HEK293T (cell line): ENCODE measurements around the gene C2CD3.

ENCODE experiments used
- CTCF ChIA-PET: fragments of 350-600 bp; formaldehyde crosslinking; extraction: SDS; loops from one replicate; lab custom pipeline; 2021; ENCODE audit warnings: antibody characterized with exemption, inconsistent platforms; lab: Yijun Ruan, JAX
- POLR2A ChIA-PET: fragments of 350-600 bp; formaldehyde crosslinking; extraction: SDS; loops from one replicate; lab custom pipeline; 2020; ENCODE audit warnings: antibody characterized with exemption, inconsistent platforms; lab: Yijun Ruan, JAX
- DNase-seq: peaks from one replicate; pipeline ENCODE4 v3.0.0; 2012; ENCODE audit warnings: mixed read lengths; ENCODE audit errors: extremely low spot score
- ARNT ChIP-seq: fragments of 450-650 bp; IDR thresholded peaks from 2 replicates; pipeline ENCODE4 v1.6.1; 2017; ENCODE audit warnings: mild to moderate bottlenecking
- BHLHE40 ChIP-seq: fragments of 450-650 bp; IDR thresholded peaks from 2 replicates; pipeline ENCODE4 v1.6.1; 2016; ENCODE audit warnings: mild to moderate bottlenecking, moderate library complexity, borderline replicate concordance
- CTBP1 ChIP-seq: fragments of 450-650 bp; IDR thresholded peaks from 2 replicates; pipeline ENCODE4 v1.6.1; 2016; ENCODE audit warnings: borderline replicate concordance
- ELF4 ChIP-seq: fragments of 450-650 bp; IDR thresholded peaks from 2 replicates; pipeline ENCODE4 v1.6.1; 2017; ENCODE audit warnings: antibody characterized with exemption
- FOXA1 ChIP-seq: fragments of 450-650 bp; IDR thresholded peaks from 2 replicates; pipeline ENCODE4 v1.6.1; 2016; ENCODE audit warnings: mild to moderate bottlenecking
- FOXK2 ChIP-seq: fragments of 450-650 bp; IDR thresholded peaks from 2 replicates; pipeline ENCODE4 v1.6.1; 2016; ENCODE audit warnings: mild to moderate bottlenecking
- FOXM1 ChIP-seq: fragments of 450-650 bp; IDR thresholded peaks from 2 replicates; pipeline ENCODE4 v1.6.1; 2017; ENCODE audit warnings: mild to moderate bottlenecking, borderline replicate concordance
- HDGF ChIP-seq: fragments of 450-650 bp; IDR thresholded peaks from 2 replicates; pipeline ENCODE4 v1.6.1; 2017; ENCODE audit warnings: antibody characterized with exemption, borderline replicate concordance
- L3MBTL2 ChIP-seq: fragments of 450-650 bp; conservative IDR thresholded peaks from 2 replicates; pipeline ENCODE4 v1.6.1; 2016; ENCODE audit warnings: mild to moderate bottlenecking
- LEF1 ChIP-seq: fragments of 450-650 bp; IDR thresholded peaks from 2 replicates; pipeline ENCODE4 v1.6.1; 2017; ENCODE audit warnings: mild to moderate bottlenecking, borderline replicate concordance
- NFRKB ChIP-seq: fragments of 450-650 bp; IDR thresholded peaks from 2 replicates; pipeline ENCODE4 v1.6.1; 2016; ENCODE audit warnings: mild to moderate bottlenecking, moderate library complexity
- PKNOX1 ChIP-seq: fragments of 450-650 bp; IDR thresholded peaks from 2 replicates; pipeline ENCODE4 v1.6.1; 2016
- SP1 ChIP-seq: fragments of 450-650 bp; IDR thresholded peaks from 2 replicates; pipeline ENCODE4 v1.6.1; 2017
- SUZ12 ChIP-seq: fragments of 450-650 bp; IDR thresholded peaks from 2 replicates; pipeline ENCODE4 v1.6.1; 2016; ENCODE audit warnings: mild to moderate bottlenecking
- TARDBP ChIP-seq: fragments of 450-650 bp; IDR thresholded peaks from 2 replicates; pipeline ENCODE4 v1.6.1; 2016
- ZNF384 ChIP-seq: fragments of 450-650 bp; IDR thresholded peaks from 2 replicates; pipeline ENCODE4 v1.6.1; 2016

The C2CD3 gene

GRCh38 chr11:74030723-74031676 is 139.8 kb downstream of the C2CD3 start:
- POLR2A ChIA-PET: no interaction called here
- TF ChIP-seq ELF4 (no peak), HDGF (no peak), ARNT (no peak), FOXM1 (no peak), SUZ12 (no peak), ZNF384 (no peak), LEF1 (no peak), NFRKB (no peak), FOXA1 (no peak), CTBP1 (no peak), BHLHE40 (no peak), SP1 (no peak), FOXK2 (no peak), TARDBP (no peak), L3MBTL2 (no peak), PKNOX1 (no peak)
- CTCF ChIA-PET: no interaction called here
- DNase-seq: no peak

- TF ChIP-seq HDGF (no peak), NFRKB (no peak), BHLHE40 (no peak), FOXM1 (no peak), FOXK2 (no peak), FOXA1 (no peak), CTBP1 (no peak), L3MBTL2 (no peak), PKNOX1 (no peak), ZNF384 (no peak), LEF1 (no peak), SUZ12 (no peak), TARDBP (no peak), ELF4 (no peak), ARNT (no peak)
- ChIA-PET POLR2A (no interaction called here), CTCF (no interaction called here)
- no peak for DNase-seq
Measured at GRCh38 chr11:74025467-74026166, 145.2 kb downstream of the C2CD3 start.

- ChIA-PET CTCF (no interaction called here), POLR2A (no interaction called here)
- DNase-seq: no peak
- no peak for TF ChIP-seq SP1
- no peak for TF ChIP-seq ELF4
- no peak for TF ChIP-seq TARDBP
- TF ChIP-seq HDGF: no peak
- no peak for TF ChIP-seq FOXK2
- no peak for TF ChIP-seq ZNF384
Measured at GRCh38 chr11:74024261-74025029, 146.4 kb downstream of the C2CD3 start.

- TF ChIP-seq ZNF384: no peak
- CTCF ChIA-PET: no interaction called here
- no peak for DNase-seq
- POLR2A ChIA-PET: interaction anchor here (1.0 kb wide), 1 partner anchor 41 kb away, joined by 3 read pairs; the partner anchor contains the start of gene UCP2
Measured at GRCh38 chr11:74023276-74023675, 147.5 kb downstream of the C2CD3 start.

GRCh38 chr11:74022546-74022945 is 148.3 kb downstream of the C2CD3 start:
- ChIA-PET POLR2A (no interaction called here), CTCF (no interaction called here)
- DNase-seq: no peak
- TF ChIP-seq BHLHE40: no peak
- no peak for TF ChIP-seq CTBP1
- TF ChIP-seq ARNT: no peak
- no peak for TF ChIP-seq ELF4
- no peak for TF ChIP-seq LEF1
- TF ChIP-seq FOXM1: no peak
- no peak for TF ChIP-seq FOXK2
- no peak for TF ChIP-seq SP1
- TF ChIP-seq SUZ12: no peak
- no peak for TF ChIP-seq HDGF
- no peak for TF ChIP-seq PKNOX1
- TF ChIP-seq FOXA1: no peak
- TF ChIP-seq ZNF384: no peak
- TF ChIP-seq NFRKB: no peak
